LNCaP clone FGC (cell line): ENCODE measurements around the gene FBXW9.

Experiments
- DNase-seq: peaks from one replicate; pipeline ENCODE4 v3.0.0-alpha.2; 2011; ENCODE audit warnings: low read depth
- H3K4me3 ChIP-seq: 2 replicates; pipeline ENCODE4 v1.5.1; 2011; ENCODE audit warnings: mild to moderate bottlenecking, low read depth, low read length, control low read depth
- TF ChIP-seq, protein P1 (sequence below): IDR thresholded peaks from 2 replicates; pipeline ENCODE4 v1.5.1; 2012; ENCODE audit warnings: mild to moderate bottlenecking; ENCODE audit not compliant: control insufficient read depth, insufficient read depth; ENCODE audit errors: extremely low read depth

Gene FBXW9

DNA sequence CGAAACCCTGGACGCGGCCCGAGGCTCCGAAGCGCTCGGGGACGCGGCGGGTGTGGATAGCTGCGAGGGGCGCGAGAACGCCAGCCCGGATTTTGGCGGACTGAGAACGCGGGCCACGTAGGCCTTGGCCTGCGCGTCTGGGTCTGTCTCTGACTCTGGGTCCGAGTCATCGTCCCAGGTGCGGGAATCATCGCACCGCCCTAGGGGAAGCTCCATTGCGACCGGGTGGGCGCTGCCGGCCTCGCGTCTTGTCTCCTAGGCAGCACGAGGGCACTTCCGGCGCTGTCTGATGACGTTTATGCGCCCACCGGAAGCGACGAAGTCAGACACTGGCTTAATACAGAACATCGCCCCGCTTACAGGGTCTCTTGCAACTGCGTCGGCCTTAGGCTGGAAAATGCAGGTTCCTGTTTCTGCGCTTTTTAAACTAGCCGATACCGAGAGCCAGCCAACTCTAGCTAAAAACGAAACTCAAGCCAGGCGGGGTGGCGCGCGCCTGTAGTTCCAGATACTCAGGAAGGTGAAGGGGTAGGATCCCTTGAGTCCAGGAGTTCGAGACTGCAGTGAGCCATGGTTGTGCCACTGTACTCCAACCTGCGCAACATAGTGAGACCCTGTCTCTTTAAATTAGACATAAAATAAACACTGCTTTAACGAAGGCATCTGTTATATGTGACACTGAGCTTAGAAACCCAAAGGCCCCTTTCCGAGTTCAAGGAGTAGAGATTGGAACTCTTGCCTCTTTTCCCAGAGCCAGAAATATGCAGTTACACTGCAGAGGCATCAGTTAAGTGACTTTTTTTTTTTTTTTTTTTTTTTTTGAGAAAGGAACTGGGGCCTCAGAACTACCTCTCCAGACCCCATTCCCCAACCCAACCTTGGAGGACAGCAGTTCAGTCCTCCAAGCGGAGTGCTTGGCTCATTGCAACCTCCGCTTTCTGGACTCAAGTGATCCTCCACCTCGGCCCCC, at the start of gene FBXW9:
Gene FBXW9, minus strand, starts transcription at position 266 of the 970 bp plus-strand sequence. Its CDS starts 50 bp downstream, at position 216.
- H3K4me3 ChIP-seq = peak within 1 kb of the TSS; percentile 97
- DNase-seq = peak; percentile 85
- TF ChIP-seq, protein P1, sequence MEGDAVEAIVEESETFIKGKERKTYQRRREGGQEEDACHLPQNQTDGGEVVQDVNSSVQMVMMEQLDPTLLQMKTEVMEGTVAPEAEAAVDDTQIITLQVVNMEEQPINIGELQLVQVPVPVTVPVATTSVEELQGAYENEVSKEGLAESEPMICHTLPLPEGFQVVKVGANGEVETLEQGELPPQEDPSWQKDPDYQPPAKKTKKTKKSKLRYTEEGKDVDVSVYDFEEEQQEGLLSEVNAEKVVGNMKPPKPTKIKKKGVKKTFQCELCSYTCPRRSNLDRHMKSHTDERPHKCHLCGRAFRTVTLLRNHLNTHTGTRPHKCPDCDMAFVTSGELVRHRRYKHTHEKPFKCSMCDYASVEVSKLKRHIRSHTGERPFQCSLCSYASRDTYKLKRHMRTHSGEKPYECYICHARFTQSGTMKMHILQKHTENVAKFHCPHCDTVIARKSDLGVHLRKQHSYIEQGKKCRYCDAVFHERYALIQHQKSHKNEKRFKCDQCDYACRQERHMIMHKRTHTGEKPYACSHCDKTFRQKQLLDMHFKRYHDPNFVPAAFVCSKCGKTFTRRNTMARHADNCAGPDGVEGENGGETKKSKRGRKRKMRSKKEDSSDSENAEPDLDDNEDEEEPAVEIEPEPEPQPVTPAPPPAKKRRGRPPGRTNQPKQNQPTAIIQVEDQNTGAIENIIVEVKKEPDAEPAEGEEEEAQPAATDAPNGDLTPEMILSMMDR = no peak

DNA sequence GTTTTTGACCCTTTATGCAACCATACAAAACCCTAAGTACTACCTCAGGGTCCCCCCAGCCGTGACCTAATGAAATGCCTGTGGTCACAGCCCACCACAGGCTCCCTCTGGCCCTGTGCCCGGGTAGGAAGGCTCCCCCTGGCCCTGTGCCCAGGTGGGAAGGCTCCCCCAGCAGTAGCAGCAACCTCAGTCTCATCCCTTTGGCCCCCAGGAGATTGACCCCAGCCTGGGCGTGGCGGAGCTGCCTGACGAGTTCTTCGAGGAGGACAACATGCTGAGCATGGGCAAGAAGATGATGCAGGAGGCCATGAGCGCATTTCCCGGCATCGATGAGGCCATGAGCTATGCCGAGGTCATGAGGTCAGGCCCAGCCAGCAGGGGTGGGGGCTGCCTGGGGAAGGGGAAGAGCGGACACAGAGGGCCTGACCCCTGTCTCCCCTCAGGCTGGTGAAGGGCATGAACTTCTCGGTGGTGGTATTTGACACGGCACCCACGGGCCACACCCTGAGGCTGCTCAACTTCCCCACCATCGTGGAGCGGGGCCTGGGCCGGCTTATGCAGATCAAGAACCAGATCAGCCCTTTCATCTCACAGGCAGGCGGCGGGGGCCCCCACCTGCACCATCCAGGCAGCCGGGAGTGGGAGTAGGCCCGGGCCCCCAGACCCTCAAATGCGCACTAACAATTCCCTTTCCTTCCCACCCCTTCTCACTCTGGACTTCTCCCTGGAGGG, 48.9 kb upstream of the FBXW9 start:
- DNase-seq = no peak
- H3K4me3 ChIP-seq = no peak overlapping the region
- TF ChIP-seq, protein P1 = no peak

DNA sequence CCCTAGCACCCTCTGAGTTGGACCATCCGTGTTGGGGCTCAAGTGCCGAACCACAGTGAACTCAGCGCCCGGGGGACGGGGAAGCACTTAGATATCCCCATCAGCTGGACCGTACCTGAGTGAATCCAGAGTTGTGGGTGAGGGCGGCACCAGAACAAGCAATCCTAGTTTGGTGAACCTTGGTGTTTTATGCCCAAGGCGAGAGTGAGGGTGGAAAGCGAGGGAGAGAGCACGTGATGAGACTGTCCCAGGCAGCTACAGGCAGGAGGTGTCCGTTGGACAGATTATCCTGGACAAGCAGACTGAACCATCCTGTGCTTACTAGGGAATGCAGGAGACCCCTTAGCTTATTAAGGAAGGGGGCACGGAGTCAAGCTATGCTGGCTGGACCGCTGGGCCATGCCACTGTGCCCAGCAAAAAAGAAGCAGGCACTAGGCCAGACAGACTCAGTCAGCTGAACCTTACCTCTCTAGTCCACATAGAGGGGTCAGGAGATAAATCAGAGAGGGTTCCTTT, 41.5 kb upstream of the FBXW9 start:
- H3K4me3 ChIP-seq = peak overlapping the region; percentile 100
- TF ChIP-seq, protein P1 = no peak
- DNase-seq = no peak

DNA sequence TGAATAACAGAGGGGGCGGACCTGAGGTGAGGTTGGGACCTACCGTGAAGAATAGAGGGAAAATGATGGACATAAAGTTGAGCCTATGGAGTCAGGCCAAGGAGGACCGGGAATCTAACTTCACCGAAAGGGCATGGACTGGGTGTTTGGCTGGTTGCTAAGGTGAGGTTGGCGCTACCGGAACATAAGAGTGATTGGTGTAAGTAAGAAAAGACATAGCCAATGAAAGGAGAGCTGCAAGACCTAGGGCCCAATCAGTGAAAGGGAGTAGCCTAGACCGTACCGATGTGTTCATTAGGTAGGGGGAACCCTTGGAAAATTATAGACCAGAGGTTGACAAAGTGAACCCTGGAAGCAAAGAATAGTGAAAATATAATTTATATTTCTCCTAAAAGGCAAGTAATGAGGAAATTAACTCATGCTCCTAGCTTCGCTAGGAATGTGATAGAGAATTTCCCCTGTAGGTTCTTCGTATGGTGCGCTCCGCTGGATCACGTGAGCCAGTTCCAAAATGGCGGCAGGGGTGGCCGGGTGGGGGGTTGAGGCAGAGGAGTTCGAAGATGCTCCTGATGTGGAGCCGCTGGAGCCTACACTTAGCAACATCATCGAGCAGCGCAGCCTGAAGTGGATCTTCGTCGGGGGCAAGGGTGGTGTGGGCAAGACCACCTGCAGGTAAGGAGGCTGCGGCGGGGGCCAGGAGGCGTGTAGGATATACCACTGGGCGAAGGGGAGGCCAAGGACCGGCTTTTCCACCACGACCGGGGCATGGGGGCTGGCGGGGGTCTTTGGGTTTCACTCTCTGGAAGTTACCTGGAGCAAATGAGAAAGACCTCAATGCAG, 40.8 kb upstream of the FBXW9 start, which contains the start of gene GET3:
Gene GET3, plus strand, starts transcription at position 503 of the 840 bp plus-strand sequence. Its CDS starts 9 bp downstream, at position 512.
- DNase-seq = peak; percentile 100
- TF ChIP-seq, protein P1 = no peak
- peak within 1 kb of the TSS; percentile 100 for H3K4me3 ChIP-seq

DNA sequence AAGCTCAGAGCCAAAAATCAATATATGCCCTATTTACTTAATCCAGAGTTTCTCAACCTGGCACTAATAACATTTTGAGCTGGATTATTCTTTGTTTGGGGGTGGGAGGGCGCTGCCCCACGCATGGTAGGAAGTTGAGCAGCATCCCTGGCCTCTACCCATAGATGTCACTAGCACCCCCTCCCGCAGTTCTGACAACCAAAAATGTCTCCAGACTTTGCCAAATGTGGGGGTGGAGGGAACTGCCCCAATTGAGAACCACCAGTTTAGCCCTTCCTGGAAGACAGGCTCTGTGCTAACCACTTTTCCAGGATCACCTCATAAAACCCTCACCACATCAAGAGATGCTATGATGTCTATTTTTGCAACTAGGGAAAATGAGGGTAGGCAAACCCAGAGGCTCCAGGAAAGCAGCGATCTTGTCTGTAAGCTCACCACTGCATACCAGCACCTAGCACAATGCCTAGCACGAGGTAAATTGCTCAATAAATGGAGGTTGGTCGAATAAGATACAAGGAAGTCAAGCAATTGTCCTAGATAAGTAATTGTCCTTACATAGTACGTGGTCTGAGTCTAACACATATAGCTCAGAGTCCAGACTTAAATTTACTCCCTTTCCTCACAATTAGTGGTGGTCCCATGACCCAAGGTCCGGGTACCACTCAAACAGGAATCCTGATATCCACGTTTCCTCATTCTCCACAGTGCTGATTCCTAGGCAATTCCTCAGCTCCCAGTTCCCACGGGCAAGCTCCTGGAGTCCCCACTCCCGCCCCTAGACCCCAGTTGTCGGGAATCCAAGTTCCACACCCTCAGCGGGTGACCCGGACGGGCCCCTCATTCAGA, 37.2 kb upstream of the FBXW9 start:
- no peak for DNase-seq

More for the DNA sequence above, 37.2 kb upstream of the FBXW9 start:
- TF ChIP-seq, protein P1 = peak; percentile 54
- peak overlapping the region; percentile 88 for H3K4me3 ChIP-seq
